ENCODE results near the gene NCOA7.
A peak's percentile ranks its signal among the peaks of the same experiment; 100 is the strongest.
"Not testable (repeated sequence)": the region's sequence is repeated elsewhere in the genome, so short reads cannot be mapped to it uniquely, and the experiment has no call there.

Gene NCOA7

GRCh38 chr6:125868678-125869395 lies 78.1 kb downstream of the NCOA7 start:
- DNase-seq (ENCODE audit: low read depth in 3 of 3): no peak

DNA sequence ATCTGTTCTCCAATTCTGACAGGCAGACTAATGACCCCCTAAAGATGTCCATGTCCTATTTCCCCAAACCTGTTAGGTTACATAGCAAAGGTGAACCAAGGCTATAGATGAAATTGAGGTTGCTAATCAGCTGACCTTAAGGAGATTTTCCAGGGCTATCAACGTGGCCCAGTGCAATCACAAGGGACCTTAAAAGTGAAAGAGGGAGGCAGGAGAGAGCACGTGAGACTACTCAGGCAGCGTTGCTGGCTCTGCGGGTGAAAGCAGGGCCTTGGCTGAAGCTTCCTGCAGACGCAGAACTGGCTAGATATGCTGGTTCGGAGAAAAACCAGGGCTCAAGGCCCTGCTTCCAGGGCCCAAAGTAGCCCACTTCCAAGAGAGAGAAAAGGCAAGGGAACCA lies 78.7 kb downstream of the NCOA7 start:
- DNase-seq (ENCODE audit: low read depth in 3 of 3): no peak

GRCh38 chr6:125871365-125871764 lies 80.6 kb downstream of the NCOA7 start:
- no peak for DNase-seq (ENCODE audit: low read depth in 3 of 3)

DNA sequence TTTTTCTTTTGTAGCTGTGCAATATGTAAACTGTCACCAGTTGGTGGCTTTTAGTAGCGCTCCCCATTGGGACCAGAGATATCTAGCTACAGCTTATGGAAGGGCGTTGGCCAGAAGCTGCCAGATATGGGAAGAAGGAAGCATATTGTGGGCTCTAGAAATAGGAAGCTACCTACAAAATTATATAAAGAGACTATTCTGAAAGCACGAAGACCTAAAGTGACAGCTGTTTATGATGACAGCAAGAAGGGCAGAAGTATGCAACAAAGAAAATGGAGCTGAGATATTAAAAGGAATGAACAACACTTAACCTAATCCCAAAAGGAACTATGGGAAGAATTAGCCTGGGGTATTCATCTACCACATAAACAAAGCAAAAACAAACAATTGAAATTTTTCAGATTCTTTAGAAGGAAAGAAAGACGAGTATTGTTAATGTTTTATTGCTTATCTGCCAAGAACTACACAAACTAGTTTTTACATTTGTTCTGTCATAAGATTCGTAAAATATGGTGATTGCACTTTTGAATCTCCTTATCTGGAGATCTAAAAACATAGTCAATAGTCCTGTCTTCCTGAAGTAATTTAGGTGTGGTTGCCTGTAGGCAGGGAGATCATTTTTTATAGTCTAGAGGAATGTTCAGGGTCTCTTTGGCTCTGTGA lies 81.6 kb downstream of the NCOA7 start:
- DNase-seq (ENCODE audit: low read depth in 3 of 3): no peak

DNA sequence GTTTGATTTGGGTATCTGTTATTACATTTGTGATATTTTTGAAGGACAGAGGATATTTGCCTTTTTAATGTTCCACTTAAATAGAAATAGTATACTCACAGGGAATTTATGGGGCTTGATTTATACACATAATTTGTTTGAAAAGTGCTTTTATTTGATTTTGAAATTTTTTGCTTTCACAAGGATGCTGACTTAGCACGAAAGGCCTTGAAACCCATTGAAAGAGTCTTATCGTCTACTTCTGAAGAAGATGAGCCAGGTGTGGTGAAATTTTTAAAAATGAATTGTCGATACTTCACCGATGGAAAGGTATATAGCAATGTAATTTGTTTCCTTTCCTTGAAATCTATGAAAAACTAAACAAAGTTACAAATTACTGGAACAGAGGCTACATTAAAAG lies 91.5 kb downstream of the NCOA7 start:
- DNase-seq (ENCODE audit: low read depth in 3 of 3): no peak

GRCh38 chr6:125884634-125885371 lies 94.0 kb downstream of the NCOA7 start:
- DNase-seq (ENCODE audit: low read depth in 3 of 3): no peak

DNA sequence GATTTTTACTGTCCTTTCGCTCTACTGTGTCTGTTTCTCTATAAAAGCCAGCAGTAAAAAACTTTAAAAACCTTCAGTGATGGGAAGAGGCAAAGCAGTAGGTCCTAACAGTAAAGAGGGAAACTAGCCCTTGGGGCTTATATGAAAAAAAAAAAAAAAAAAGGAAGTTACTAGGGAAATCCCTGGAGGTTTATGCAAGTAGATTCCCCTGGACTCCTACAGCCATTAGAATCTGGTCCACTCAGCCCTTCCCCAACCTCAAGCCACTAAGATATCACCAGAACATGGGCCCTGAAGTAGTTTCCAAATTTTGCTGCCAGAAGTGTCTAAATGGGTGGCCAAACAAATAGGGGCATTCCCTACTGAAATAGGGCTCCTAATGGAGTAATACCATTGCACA lies 95.3 kb downstream of the NCOA7 start:
- DNase-seq (ENCODE audit: low read depth in 3 of 3): no peak

DNA sequence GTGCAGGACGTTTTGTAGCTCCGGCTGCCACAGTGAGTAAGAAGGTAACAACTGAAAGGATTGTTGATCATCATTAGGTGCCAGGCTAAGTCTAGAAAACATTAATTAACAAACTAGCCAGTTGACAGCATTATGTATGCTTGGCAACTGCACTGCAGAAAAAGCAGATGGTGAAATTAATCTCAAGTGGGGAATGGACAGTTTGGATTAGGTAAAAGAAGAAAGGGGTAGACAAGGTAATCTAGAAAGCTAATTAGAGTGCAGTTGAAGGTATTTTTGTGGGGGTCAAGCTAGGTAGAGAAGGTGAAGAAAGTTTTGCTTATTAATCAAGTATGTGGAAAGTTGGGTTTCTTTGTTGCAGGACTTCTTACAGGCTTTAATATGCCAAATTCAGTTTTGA lies 96.2 kb downstream of the NCOA7 start:
- no peak for DNase-seq (ENCODE audit: low read depth in 3 of 3)

- DNase-seq (ENCODE audit: low read depth in 3 of 3): no peak
These were observed 96.6 kb downstream of the NCOA7 start for GRCh38 chr6:125887372-125887771.

DNA sequence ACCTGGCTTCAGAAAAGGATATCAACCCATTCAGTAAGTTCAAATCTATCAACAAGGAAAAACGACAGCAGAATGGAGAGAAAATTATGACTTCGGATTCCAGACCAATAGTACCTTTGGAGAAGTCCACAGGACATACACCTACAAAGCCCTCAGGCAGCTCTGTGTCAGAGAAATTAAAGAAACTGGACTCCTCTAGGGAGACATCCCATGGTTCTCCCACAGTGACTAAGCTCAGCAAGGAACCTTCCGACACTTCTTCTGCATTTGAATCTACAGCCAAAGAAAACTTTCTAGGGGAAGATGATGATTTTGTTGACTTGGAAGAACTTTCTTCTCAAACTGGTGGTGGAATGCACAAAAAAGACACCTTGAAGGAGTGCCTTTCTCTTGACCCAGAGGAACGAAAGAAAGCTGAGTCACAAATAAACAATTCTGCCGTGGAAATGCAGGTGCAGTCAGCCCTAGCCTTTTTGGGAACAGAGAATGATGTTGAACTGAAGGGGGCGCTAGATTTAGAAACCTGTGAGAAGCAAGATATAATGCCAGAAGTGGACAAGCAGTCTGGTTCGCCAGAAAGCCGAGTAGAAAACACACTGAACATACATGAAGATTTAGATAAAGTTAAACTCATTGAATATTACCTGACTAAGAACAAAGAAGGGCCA lies 98.4 kb downstream of the NCOA7 start:
- DNase-seq (ENCODE audit: low read depth in 3 of 3): peak in 1 of 3 donors; percentile 15

- DNase-seq (ENCODE audit: low read depth in 3 of 3): no peak
These were observed 109.0 kb downstream of the NCOA7 start for GRCh38 chr6:125899726-125900182.

DNA sequence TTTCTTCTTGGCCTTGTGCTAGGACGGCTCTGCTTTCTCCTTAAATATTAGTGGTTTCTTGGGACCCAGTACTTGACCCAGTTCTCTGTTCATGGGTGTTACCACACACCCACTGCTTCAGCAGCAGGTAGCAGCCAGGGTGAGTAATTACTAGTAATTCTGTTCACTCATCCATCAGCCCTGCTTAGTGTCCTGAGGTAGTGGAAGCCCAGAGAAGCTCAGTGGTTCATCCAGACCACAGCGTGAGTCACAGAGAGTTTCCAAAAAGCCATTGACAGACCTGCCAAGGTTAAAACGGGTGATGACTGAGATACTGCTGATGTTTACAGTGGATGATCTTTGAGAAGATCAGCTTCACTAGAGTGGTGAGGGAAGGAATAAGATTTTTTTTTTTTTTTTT lies 114.1 kb downstream of the NCOA7 start:
- peak; percentile 36 to 55 (median 37) for DNase-seq (ENCODE audit: low read depth in 3 of 3)

- DNase-seq (ENCODE audit: low read depth in 3 of 3): peak in 2 of 3 donors; percentile 36 to 50
These were observed 115.6 kb downstream of the NCOA7 start for GRCh38 chr6:125906158-125906998.

GRCh38 chr6:125910527-125910926 lies 119.8 kb downstream of the NCOA7 start:
- no peak for DNase-seq (ENCODE audit: low read depth in 3 of 3)

GRCh38 chr6:125911051-125911451 lies 120.3 kb downstream of the NCOA7 start:
- not testable (repeated sequence) for DNase-seq (ENCODE audit: low read depth in 3 of 3)

GRCh38 chr6:125912430-125912829 lies 121.7 kb downstream of the NCOA7 start:
- DNase-seq (ENCODE audit: low read depth in 3 of 3): not testable (repeated sequence)

GRCh38 chr6:125913145-125913544 lies 122.4 kb downstream of the NCOA7 start:
- no peak for DNase-seq (ENCODE audit: low read depth in 3 of 3)

GRCh38 chr6:125913864-125914351 lies 123.1 kb downstream of the NCOA7 start:
- no peak for DNase-seq (ENCODE audit: low read depth in 3 of 3)

GRCh38 chr6:125918230-125918629 lies 127.5 kb downstream of the NCOA7 start:
- no peak for DNase-seq (ENCODE audit: low read depth in 3 of 3)

- peak in 2 of 3 donors; percentile 20 to 27 for DNase-seq (ENCODE audit: low read depth in 3 of 3)
These were observed 128.2 kb downstream of the NCOA7 start for GRCh38 chr6:125918681-125919566.

Data from stimulated activated CD4-positive, alpha-beta T cell treated with anti-CD3 and anti-CD28 coated beads, TNF-alpha, amount 100 ng/mL, for 48 hours (primary cell).